ENCODE data around the gene BAZ1A. TPM values are rescaled to one million over a fixed set of nuclear protein-coding genes. Genes with fewer than 3 reads are reported as not detected.

Gene BAZ1A
- total and polyA plus RNA-seq, 2 experiments from 2014 or later: 24.2 to 26.8 TPM

- H4K20me1 ChIP-seq (replicated peaks; ENCODE audit: insufficient read depth): no peaks in the 10 kb centered on the region
- ATAC-seq: no peak
- Mint-ChIP-seq H3K36me3 (ENCODE audit: low read depth) (peaks cover 47% of the 10 kb centered on the region), H3K9me3 (peaks cover 20% of the 10 kb centered on the region), H3K27me3 (ENCODE audit: insufficient read depth, low read depth, poor library complexity) (peaks cover 1% of the 10 kb centered on the region), H3K27ac (no peak overlapping the region), H3K4me3 (no peak overlapping the region), H3K4me1 (no peaks in the 10 kb centered on the region)
- no peaks in the 10 kb centered on the region for H3K79me2 ChIP-seq (replicated peaks; ENCODE audit: insufficient read depth)
- TF ChIP-seq, protein P1, sequence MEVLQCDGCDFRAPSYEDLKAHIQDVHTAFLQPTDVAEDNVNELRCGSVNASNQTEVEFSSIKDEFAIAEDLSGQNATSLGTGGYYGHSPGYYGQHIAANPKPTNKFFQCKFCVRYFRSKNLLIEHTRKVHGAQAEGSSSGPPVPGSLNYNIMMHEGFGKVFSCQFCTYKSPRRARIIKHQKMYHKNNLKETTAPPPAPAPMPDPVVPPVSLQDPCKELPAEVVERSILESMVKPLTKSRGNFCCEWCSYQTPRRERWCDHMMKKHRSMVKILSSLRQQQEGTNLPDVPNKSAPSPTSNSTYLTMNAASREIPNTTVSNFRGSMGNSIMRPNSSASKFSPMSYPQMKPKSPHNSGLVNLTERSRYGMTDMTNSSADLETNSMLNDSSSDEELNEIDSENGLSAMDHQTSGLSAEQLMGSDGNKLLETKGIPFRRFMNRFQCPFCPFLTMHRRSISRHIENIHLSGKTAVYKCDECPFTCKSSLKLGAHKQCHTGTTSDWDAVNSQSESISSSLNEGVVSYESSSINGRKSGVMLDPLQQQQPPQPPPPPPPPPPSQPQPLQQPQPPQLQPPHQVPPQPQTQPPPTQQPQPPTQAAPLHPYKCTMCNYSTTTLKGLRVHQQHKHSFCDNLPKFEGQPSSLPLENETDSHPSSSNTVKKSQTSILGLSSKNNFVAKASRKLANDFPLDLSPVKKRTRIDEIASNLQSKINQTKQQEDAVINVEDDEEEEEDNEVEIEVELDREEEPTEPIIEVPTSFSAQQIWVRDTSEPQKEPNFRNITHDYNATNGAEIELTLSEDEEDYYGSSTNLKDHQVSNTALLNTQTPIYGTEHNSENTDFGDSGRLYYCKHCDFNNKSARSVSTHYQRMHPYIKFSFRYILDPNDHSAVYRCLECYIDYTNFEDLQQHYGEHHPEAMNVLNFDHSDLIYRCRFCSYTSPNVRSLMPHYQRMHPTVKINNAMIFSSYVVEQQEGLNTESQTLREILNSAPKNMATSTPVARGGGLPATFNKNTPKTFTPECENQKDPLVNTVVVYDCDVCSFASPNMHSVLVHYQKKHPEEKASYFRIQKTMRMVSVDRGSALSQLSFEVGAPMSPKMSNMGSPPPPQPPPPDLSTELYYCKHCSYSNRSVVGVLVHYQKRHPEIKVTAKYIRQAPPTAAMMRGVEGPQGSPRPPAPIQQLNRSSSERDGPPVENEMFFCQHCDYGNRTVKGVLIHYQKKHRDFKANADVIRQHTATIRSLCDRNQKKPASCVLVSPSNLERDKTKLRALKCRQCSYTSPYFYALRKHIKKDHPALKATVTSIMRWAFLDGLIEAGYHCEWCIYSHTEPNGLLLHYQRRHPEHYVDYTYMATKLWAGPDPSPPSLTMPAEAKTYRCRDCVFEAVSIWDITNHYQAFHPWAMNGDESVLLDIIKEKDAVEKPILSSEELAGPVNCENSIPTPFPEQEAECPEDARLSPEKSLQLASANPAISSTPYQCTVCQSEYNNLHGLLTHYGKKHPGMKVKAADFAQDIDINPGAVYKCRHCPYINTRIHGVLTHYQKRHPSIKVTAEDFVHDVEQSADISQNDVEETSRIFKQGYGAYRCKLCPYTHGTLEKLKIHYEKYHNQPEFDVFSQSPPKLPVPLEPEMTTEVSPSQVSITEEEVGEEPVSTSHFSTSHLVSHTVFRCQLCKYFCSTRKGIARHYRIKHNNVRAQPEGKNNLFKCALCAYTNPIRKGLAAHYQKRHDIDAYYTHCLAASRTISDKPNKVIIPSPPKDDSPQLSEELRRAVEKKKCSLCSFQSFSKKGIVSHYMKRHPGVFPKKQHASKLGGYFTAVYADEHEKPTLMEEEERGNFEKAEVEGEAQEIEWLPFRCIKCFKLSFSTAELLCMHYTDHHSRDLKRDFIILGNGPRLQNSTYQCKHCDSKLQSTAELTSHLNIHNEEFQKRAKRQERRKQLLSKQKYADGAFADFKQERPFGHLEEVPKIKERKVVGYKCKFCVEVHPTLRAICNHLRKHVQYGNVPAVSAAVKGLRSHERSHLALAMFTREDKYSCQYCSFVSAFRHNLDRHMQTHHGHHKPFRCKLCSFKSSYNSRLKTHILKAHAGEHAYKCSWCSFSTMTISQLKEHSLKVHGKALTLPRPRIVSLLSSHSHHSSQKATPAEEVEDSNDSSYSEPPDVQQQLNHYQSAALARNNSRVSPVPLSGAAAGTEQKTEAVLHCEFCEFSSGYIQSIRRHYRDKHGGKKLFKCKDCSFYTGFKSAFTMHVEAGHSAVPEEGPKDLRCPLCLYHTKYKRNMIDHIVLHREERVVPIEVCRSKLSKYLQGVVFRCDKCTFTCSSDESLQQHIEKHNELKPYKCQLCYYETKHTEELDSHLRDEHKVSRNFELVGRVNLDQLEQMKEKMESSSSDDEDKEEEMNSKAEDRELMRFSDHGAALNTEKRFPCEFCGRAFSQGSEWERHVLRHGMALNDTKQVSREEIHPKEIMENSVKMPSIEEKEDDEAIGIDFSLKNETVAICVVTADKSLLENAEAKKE (CRISPR knock-in tag; IDR thresholded peaks at IDR 0.05): no peak
- TF ChIP-seq STAT1 (IDR thresholded peaks at IDR 0.05; ENCODE audit: unreplicated experiment) (no peak), REST (IDR thresholded peaks at IDR 0.05; ENCODE audit: unreplicated experiment) (no peak), EZH2 (IDR thresholded peaks at IDR 0.05; ENCODE audit: low read depth, unreplicated experiment) (no peak), POLR2AphosphoS5 (IDR thresholded peaks at IDR 0.05; ENCODE audit: low read depth) (no peak), NANOG (IDR thresholded peaks at IDR 0.05; ENCODE audit: borderline replicate concordance) (no peak), EZH2phosphoT487 (IDR thresholded peaks at IDR 0.05; ENCODE audit: unreplicated experiment) (no peak), JUNB (IDR thresholded peaks at IDR 0.05; ENCODE audit: unreplicated experiment) (no peak), CTCF (conservative IDR thresholded peaks at IDR 0.05; ENCODE audit: low read depth in 2 of 2) (no peak), ZNF114 (CRISPR knock-in tag; IDR thresholded peaks at IDR 0.05) (no peak), CREB1 (CRISPR knock-in tag; IDR thresholded peaks at IDR 0.05; ENCODE audit: low read depth) (no peak), ZNF331 (CRISPR knock-in tag; IDR thresholded peaks at IDR 0.05; ENCODE audit: low read depth) (no peak)
- TF ChIP-seq, protein P2, sequence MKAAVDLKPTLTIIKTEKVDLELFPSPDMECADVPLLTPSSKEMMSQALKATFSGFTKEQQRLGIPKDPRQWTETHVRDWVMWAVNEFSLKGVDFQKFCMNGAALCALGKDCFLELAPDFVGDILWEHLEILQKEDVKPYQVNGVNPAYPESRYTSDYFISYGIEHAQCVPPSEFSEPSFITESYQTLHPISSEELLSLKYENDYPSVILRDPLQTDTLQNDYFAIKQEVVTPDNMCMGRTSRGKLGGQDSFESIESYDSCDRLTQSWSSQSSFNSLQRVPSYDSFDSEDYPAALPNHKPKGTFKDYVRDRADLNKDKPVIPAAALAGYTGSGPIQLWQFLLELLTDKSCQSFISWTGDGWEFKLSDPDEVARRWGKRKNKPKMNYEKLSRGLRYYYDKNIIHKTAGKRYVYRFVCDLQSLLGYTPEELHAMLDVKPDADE (IDR thresholded peaks at IDR 0.05): no peak
- peaks cover 25% of the 10 kb centered on the region for H3K36me3 ChIP-seq (ENCODE audit: insufficient read depth)
- DNase-seq (ENCODE audit: low spot score): no peak
- H2AFZ ChIP-seq: no peak overlapping the region
- no peaks in the 10 kb centered on the region for H3K27me3 ChIP-seq (ENCODE audit: insufficient read depth)
- no peaks in the 10 kb centered on the region for H3F3A ChIP-seq (replicated peaks; ENCODE audit: low read depth)
- no peak overlapping the region for H3K4me3 ChIP-seq
- no peaks in the 10 kb centered on the region for H3K4me1 ChIP-seq (ENCODE audit: insufficient read depth)
- no peak overlapping the region for H3K27ac ChIP-seq (ENCODE audit: low read depth)
- no peak overlapping the region for H3K4me2 ChIP-seq
- no peaks in the 10 kb centered on the region for H3K9me2 ChIP-seq (ENCODE audit: insufficient read depth)
Observed at GRCh38 chr14:34794941-34795340, 80.2 kb downstream of the BAZ1A start.
